Skin epidermis (tissue), 12 donors: ENCODE results near the gene FXYD5.
"Not testable (repeated sequence)": the region's sequence is repeated elsewhere in the genome, so short reads cannot be mapped to it uniquely, and the experiment has no call there.

Source experiments
- H3K27ac ChIP-seq, 21 experiments: fragments of 200-600 bp; sonication (generic) in 11 of 21; one replicate each; pipeline ENCODE4 v1.5.0; 2020; ENCODE audit warnings: mild to moderate bottlenecking in 3 of 21, inconsistent platforms in 2 of 21, moderate library complexity in 2 of 21
- H3K4me3 ChIP-seq, 7 experiments: fragments of 200-600 bp; sonication (generic) in 2 of 7; one replicate each; pipeline ENCODE4 v1.5.0; 2020; ENCODE audit warnings: inconsistent platforms in 2 of 7, mild to moderate bottlenecking in 2 of 7, moderate library complexity in 1 of 7

FXYD5 gene

DNA sequence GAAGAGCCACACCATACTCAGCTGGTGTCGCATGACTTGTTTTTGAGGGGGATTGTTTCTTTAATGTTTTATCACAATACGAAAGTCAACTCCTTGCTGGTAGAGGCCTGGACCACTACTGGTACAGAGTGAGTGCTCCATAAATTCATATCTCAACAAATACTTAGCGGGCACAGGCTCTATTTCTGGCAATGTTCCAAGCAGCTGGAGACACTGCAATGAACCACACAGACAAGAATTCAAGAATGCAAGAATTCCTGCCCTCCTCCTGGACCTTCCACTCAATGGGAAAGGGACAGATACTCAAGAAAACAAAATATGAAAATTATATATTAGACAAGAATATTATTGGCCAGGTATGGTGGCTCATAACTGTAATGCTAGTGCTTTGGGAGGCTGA, 5.1 kb upstream of the FXYD5 start:
- Histone ChIP-seq H3K4me3 (no peak overlapping the region), H3K27ac (no peak overlapping the region)

DNA sequence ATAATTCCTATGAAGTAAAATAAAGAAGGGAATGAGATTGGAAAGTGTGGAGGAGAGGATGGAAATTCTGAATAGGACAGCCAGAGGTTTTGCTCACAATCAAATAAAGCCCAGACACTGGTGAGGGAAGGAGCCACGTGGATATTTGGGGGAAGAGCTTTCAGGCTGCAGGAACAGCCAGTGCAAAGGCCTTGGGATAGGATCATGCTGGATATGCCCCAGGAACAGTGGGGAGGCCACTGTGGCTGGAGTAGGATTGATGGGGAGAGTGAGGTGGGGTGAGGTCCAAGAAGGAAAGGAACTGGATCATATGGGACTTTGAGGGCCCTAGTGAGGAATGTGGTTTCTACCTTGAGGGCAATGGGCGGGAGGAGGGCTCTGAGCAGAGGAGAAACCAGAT, 4.1 kb upstream of the FXYD5 start:
- no peak overlapping the region for H3K27ac ChIP-seq
- H3K4me3 ChIP-seq, result no peak overlapping the region

DNA sequence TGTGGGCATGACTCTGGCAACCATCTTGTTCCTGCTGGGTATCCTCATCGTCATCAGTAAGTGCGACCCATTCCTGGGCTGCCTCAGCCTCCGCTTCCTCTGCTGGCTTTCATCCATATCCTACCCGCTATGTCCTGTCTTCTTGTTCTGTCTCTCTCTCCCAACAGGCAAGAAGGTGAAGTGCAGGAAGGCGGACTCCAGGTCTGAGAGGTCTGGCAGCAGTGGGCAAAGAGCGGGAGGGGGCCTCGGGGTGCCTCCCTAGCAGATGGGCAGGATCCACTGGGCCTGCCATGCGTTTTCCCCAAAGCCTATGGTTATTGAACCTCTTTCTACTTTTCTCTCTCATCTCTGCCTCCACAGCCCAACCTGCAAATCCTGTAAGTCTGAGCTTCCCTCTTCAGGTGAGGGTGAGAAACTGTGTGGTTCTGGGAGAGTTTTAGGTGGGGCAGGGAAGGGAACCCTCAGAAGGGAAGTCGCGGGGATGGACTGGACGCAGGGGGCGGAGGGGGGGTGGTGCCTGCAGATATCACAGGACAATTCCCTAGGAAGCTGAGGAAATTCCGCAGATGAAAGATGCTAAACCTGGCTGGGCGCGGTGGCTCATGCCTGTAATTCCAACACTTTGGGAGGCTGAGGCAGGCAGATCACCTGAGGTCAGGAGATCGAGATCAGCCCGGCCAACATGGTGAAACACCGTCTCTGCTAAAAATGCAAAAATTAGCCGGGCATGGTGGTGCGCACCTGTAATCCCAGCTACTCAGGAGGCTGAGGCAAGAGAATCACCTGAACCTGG, 3.1 kb upstream of the FXYD5 start:
- Histone ChIP-seq H3K27ac (no peak overlapping the region), H3K4me3 (no peak overlapping the region)

DNA sequence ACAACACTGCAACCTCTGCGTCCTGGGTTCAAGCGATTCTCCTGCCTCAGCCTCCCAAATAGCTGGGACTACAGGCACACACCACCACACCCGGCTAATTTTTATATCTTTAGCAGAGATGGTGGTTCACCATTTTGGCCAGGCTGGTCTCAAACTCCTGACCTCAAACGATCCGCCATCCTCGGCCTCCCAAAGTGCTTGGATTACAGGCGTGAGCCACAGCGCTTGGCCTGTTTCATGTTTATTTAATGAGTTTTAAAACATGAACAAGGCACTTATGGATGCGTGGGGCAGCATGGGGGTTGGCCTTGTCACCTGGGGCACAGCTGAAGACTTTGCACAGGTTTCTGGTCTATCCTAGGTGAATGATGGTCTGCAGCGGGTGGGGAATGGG, 1.4 kb upstream of the FXYD5 start:
- not testable (repeated sequence) for H3K4me3 ChIP-seq
- peak overlapping the region in 1 of 21 experiments; percentile 96 for H3K27ac ChIP-seq

DNA sequence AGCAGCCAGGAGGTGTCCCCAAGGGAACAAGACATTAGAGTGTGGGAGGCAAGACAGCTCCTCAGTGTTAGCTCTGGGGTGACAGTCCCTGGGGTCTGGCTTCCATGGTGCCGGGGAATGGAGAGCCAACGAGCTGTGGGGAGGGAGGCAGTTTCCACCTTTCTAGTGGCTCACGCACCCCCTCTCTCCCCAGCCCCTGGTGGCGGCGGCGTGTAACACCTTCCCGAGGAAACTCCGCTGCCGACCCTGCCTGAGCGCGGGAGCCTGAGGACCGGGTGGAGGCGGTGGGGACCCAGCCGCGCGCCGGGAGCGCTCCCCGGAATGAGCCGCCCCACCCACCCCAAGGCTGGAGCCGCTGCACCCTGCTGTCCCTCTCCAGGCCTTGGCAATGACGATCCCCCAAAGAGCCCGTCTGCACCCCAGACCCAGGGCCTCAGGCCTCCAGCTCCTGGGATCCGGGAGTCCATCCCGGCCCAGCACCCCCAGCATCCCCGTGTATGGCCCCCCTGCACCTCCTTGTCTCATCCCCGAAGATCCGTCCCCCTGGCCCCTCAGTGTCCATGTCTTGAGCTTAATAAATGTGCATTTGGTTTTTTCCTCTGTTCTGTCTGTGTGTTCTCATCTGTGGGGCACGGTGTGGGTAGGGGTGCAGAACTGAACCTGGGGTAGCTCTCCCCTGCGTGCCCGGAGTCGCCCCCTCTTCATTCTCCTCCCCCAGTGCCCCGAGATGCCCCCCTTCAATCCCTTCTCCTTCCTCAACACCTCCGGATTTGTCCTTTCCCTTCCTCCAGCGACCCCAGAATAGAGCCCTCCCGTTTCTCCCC, 622 bp upstream of the FXYD5 start:
- peak overlapping the region in 20 of 21 experiments; percentile 47 to 97 (median 87) for H3K27ac ChIP-seq
- peak overlapping the region; percentile 51 to 75 (median 67) for H3K4me3 ChIP-seq

DNA sequence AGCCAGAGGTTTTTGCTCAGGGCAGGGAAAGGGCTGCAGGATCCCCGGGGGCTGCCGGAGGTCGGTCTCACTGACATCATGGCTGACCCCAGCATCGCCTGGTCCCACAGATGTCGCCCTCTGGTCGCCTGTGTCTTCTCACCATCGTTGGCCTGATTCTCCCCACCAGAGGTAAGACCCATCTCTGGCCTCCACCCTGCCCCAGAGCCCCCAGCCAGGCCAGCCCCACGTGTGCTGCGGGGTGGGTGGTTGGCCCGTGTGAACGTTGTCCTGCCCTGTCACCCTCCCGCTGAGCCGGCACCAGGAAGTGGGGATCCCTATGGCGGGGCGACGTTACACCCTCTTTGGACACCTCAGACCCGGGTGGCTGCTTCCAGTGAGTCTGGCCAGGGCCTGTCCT, 906 bp downstream of the FXYD5 start:
- peak overlapping the region; percentile 51 to 75 (median 67) for H3K4me3 ChIP-seq
- peak overlapping the region; percentile 47 to 97 (median 87) for H3K27ac ChIP-seq

DNA sequence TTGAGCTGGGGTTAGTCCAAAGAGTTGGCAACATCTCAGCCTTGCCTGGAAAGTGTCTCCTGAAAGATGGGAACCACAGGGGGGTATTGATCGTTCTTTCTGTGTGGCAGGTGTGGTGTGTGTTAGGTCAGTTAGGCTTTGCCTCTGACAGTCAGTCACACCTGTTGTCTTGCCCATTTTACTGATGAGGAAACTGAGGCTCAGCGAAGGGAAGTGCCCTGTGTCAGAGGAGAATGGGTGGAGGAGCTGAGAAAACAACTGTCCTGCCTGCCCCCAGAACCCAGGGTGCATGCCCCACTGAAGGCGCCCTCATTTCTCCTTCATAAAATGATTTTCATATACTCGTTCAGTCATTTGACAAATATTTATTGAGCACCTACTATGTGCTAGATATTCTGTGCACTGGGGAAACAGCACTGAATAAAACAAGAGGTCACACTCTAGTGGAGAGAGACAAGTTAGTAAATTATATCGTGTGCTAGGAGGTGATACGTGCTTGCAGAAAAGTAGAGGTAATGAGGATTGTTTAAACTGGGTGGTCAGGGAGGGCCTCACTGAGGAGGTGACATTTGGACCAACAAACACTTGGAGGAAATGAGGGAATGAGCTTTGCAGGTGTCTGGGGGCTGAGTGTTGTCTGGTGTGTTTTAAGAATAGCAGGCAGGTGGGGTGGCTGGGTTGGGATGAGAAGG, 1.6 kb downstream of the FXYD5 start:
- peak overlapping the region; percentile 51 to 75 (median 67) for H3K4me3 ChIP-seq
- peak overlapping the region in 16 of 21 experiments; percentile 47 to 97 (median 87) for H3K27ac ChIP-seq

DNA sequence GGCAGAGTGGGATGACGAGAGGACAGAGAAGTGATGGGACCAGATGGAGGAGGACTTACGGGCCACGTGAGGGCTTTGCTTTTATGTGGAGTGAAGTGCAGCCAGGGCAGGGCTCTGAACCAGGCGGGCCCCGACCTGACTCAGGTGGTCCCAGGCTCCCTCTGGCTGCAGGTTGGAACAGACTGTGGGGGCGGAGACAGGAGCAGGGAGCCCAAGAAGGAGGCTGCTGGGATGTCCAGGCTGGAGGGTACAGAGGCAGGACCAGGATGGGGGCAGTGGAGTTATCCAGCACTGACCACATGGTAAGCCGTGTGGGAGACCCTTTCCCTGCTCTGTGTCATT, 2.1 kb downstream of the FXYD5 start:
- Histone ChIP-seq H3K27ac (peak overlapping the region in 1 of 21 experiments; percentile 97), H3K4me3 (no peak overlapping the region)

DNA sequence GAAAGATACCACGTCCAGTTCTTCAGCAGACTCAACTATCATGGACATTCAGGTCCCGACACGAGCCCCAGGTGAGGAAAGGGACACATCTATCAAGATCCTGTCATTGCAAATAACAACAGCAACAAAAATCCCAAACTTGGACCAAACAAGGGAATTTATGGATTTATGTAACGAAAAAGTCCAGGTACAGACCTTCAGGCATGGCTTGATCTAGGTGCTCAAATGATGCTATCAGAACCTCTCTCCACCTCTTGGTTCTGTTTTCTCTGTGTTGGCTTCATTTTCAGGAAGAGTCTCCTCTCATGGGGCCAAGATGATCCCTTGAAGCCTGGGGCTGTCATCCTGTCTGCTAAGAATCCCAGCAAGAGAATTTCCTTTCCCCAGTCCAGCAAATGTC, 2.9 kb downstream of the FXYD5 start:
- Histone ChIP-seq H3K27ac (no peak overlapping the region), H3K4me3 (no peak overlapping the region)

DNA sequence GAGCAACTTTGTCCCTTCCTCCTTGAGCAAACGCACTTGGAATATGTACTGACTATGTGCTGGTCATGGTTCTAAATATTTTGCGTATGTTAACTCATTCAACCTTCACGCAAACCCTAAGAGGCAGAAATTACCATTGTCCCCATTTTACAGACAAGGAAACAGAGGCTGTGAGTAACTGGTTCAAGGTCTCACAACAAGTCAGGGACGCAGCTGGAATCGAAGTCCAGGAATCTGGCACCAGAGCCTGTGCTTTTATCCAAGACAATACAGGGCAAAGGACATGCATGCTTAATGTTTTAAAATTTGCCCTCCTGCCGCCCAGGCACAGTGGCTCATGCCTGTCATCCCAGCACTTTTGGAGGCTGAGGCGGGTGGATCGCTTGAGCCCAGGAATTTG, 5.1 kb downstream of the FXYD5 start:
- Histone ChIP-seq H3K27ac (no peak overlapping the region), H3K4me3 (no peak overlapping the region)

DNA sequence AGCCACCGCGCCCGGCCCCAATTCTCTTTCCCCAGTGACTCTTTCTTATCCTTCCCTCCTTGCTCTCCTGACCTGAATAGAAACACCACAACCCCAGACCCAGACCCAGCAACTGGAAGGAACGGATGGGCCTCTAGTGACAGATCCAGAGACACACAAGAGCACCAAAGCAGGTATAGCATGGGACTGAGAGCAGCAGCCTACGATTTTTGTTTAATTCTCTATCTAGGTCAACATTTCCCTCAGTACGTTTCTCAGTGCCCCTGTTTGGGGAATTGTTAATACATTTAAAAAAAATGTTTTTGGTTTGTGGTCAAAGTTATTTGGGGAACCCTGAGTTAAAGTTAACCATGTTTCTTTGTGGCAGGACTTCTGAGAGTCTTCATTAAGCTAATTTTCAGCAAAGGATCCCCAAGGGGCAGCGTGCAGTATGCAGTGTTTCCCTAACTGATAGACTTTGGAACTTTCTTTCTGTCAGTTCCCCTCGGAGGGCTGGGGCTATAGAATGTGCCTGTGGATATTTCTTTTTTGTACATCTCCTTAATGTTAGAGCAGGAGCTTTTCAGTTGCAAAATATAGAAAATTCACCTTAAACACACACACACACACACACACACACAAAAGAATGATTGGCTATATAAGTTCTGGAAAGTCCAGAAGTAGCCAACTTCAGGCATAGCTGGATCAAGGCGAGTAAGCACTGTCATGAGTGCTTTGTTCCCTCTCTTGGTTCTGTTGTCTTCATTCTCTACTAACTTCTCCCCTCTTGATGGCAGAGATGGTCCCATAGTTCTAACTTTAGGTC, 6.3 kb downstream of the FXYD5 start:
- Histone ChIP-seq H3K4me3 (no peak overlapping the region), H3K27ac (no peak overlapping the region)

DNA sequence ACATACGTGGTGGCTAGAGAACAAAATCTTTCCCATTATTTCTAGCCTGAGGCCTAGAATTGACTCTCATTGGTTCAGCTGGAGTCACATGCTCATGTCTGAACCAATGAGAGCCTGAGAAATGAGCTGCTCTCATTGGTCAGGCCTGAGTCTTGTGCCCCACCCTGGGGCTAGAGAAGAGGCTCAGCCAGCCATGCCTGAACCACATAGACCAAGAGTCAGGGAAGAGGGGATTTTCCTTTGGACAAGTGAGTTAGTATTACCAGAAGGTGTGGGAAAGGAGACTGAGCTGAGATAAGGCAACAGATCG, 6.9 kb downstream of the FXYD5 start:
- H3K4me3 ChIP-seq, result no peak overlapping the region

DNA sequence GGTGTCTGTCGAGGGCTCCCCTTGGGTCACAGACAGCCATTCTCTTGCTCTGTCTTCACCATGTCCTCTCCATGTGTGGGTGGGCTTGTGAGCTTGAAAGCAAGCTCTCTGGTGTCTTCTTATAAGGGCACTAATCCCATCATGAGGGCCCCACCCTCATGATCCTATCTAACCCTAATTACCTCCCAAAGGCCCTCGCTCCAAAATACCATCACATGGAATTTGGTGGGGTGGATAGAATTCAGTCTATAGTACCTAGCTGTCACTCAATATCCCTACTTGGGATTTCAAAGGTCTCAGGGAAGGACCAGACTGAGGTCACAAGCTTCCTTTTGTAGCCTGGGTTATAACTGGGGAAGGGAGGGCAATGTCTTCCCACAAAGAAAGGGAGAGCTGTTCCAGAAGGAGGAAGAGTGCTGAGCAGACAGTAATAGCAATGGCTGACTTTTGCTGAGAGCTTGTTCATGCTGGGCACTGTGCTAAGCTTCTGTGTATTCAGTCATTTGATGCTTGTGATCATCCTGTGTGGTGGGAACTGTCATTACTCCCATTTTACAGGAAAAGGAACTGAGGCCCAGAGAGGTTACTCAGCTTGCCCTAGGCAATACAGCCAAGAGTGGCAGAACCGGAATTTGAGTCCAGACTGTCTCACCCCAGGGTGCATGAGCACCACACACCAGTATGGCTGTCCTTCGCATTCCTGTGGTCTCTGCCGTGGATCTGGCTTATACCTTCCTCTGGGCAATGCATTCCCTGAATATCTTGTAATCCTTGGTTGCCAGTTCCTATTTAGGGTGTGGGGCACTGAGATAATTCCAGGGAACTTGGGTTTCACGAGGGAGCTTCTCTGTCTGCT, 8.2 kb downstream of the FXYD5 start:
- no peak overlapping the region for H3K4me3 ChIP-seq
- H3K27ac ChIP-seq, result no peak overlapping the region

More for the DNA sequence above, 6.9 kb downstream of the FXYD5 start:
- no peak overlapping the region for H3K27ac ChIP-seq

DNA sequence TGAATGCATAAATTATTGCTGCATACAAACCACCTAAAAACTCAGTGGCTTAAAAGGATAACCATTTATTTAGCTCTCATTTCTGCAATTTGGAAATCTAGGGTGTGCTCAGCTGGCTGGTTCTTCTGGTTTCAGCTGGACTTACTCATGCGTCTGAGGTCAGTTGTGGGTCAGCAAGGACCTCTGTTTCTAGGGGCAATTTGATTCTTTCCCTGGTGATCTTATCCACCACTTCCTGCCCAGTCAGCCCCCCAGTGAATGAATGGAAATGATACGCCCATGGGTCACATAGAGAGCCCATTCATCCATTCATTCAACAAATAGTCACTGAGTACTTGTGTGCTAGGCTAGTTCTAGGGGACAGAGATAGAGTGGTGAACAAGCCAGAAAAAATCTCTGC, 9.9 kb downstream of the FXYD5 start:
- H3K4me3 ChIP-seq, result no peak overlapping the region
- H3K27ac ChIP-seq, result no peak overlapping the region

DNA sequence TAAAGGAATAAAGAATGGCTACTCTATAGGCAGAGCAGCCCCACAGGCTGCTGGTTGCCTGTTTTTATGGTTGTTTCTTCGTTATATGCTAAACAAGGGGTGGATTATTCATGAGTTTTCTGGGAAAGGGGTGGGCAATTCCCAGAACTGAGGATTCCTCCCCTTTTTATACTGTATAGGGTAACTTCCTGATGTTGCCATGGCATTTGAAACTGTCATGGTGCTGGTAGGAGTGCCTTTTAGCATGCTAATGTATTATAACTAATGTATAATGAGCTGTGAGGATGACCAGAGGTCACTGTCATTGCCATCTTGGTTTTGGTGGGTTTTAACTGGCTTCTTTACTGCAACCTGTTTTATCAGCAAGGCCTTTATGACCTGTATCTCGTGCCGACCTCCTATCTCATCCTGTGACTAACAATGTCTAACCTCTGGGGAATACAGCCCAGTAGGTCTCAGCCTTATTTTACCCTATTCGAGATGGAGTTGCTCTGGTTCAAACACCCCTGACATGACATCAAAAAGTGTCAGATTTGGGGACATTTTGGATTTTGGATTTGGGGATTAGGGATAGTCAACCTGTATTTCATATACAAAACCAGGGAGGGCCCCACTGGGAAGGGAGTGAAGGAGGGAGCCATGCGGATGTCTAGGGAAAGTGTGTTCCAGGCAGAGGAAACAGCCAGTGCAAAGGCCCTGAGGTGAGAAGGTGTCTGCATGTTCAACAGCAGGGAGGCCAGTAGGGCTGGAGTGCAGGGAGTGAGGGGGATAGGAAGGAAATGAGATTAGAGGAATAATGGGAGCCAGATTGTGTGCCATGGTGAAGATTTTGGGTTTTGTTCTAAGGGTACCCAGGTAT, 10.9 kb downstream of the FXYD5 start:
- no peak overlapping the region for H3K27ac ChIP-seq
- no peak overlapping the region for H3K4me3 ChIP-seq

DNA sequence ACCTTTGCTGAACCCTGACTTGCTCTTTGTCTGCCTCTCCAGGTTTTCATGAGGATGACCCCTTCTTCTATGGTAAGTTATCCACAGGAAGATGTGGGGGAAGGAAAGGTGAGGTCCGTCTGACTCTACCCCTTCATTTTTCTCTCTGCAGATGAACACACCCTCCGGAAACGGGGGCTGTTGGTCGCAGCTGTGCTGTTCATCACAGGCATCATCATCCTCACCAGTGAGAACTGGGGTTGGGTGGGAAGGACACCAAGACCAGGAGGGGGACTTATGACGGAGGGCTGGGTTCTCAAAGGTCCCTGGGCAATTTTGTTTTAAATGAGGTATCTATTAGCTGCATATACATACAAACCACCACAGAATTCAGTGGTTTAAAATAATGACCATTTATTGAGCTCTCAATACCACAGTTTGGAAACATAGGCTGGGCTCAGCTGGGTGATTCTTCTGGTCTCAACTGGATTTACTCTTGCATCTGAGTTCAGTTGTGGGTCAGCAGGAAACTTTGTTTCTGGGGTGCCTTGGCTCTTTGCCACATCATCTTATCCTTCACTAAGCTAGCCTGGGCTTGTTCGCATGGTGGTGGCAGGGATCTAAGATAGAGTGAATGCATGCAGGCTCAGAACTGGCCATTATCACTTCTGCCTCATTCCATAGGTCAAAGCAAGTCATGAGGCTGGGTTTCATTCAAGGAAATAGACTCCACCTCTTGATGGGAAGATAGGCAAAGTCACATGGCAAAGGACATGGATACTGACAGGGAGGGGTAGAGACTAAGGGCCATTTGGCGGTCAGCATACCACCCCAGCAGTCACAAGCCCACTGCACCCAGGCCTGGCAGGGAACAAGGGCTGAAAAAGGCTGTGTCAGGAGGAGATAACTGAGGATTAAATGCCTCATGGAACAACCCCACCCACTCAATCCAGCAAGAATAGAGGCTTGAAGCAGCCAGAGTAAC, 11.8 kb downstream of the FXYD5 start:
- H3K4me3 ChIP-seq, result no peak overlapping the region
- peak overlapping the region in 11 of 21 experiments; percentile 31 to 85 (median 63) for H3K27ac ChIP-seq
